Hippocampal formation (tissue), 2 donors: Measurements from ENCODE around the gene MED13L.

Experiments
- DNase-seq, 2 donors: peaks; one replicate each; lab custom pipeline; 2025; lab: John Stamatoyannopoulos, UW

MED13L gene

DNA sequence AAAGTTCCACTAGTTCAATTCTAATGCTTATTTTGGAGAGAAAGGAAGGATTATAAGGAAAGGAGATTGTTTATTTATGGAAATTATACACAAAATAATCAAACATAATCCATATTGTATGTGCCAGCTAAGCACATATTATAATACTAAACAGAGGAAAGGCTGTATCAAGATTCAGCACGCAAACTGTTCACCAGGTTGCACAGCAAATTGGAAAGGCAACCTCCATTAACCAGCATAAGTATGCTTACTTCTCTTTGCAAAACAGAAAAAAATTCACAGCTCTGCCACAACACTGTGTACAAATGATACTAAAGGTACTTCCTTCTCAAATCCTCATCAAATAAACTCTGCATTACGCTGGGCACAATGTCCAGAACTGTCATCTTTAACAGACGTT lies 146.3 kb downstream of the MED13L start:
- DNase-seq = no peak

- no peak for DNase-seq
Measured at GRCh38 chr12:116130431-116130830, 147.1 kb downstream of the MED13L start.

DNA sequence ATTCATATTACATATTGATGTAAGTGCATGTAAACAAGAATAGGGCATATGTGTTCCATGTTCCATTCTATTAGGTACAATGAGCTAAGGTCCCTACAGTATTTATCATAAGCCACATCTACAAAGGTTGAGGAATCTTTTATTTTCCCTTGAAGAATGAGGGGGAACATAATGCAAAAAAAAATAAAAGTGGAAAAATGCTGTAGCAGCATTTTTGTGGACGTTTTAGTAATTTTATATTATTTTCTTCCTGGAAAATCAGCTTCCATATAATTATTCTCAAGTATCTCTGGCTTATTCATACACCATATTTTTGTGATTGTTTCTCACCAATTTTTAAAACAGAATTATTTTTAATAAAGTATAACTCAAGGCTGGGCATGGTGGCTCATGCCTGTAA lies 148.7 kb downstream of the MED13L start:
- DNase-seq = no peak

- no peak for DNase-seq
Measured at GRCh38 chr12:116127859-116128258, 149.6 kb downstream of the MED13L start.

GRCh38 chr12:116126610-116127009 lies 150.9 kb downstream of the MED13L start:
- DNase-seq = no peak

DNA sequence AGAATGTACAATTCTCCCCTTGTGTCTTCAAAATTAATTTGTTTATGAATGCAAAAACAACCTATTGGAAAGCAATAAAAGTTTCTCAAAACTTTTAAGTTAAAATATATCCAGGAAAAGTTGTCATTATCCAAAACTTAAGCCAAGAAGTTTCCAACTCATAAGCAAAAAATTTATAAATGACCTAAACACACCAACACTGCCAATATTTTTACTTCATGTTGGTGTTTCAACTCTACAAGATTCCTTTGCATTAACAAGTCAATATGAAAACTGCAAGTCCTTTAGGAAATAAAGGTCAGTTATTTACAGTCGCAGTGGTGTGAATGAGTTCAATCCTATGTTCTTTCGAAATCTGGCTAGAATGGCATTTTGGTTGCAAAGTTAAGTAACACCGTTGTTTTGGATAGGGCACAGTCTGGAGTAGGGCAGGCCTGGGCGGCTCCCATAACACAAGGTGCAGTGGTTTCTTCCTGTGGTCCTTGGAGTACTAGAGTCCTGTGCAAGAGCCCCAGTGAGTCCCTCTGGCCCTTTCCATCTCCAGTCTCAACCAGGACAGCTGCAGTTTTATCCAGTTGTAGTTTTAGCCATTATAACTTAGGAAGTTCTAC lies 151.4 kb downstream of the MED13L start:
- no peak for DNase-seq

DNA sequence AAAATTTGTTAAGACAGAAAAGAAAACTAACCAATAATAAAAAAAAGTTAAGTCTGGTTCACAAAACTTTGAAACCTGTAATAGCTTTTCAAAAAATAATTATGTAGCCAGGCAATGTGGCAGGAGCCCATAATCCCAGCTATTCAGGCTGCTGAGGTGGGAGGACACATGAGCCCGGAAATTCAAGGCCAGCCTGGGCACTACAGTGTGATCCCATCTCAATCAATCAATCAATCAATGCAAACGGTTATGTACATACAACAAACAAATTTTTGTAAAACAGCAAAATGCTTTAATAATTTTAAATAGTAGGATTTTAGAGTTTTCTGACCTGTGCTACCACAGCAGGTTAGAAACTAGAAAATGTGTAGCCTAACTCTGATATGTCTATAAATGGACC lies 152.4 kb downstream of the MED13L start:
- no peak for DNase-seq

- peak; percentile 20 to 49 for DNase-seq
Measured at GRCh38 chr12:116123451-116124258, 153.8 kb downstream of the MED13L start.

DNA sequence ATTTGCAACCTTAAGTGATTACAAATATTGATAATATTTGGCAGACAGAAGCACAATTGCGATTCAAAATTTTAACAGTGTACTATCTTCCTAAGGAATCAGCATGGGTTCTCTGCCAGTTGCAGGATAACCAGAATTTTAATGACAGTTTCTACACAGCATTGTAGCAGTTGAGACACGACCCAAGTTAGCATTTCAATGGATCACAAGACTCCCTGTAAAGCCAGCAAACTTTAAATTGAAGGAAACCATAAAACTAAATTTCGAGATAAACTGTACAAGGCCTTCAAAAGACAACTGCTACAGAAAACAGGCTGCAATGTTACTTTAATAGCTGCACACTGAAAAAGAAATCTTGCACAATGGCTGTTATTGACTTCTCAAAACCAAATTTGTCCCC lies 154.9 kb downstream of the MED13L start:
- no peak for DNase-seq

DNA sequence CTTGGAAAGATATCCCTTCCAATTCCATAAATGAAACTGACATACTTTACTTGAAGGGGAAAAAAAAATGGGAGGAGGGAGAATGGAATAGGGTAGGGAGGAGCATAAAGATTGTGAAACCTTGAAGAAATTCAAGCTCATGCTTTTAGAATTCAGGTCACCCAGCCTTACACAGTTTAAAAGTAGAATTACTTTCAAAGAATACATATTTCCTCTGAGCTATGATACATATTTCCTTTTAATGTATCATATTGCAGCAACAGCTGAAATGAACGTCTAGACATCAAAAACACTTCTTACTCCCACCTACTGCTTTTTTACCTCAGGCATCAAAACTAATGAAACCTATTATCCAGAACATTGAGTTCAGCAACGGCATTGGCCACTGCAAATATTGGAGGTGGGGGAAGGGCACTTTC lies 156.0 kb downstream of the MED13L start:
- DNase-seq = no peak

GRCh38 chr12:116116650-116117424 lies 160.7 kb downstream of the MED13L start:
- DNase-seq = no peak

GRCh38 chr12:116113398-116114130 lies 163.9 kb downstream of the MED13L start:
- DNase-seq = no peak

DNA sequence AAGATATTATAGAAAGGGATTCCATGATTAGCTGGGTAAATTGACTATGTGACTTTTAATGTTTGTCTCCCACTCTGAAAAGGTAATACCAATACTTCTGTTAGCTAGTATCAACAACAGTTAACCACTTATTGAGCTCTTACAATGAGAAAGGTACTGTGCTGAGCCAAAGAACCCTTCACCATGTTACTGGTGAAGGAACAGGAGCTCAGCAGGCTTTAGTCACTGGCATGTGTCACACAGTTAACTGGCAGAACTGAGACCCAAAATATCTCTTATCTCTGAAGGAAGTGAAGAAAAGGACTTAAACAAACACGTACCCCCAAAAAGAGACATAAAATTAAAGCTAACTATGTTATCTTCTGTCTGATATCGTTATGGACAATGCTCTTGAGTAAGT lies 170.6 kb downstream of the MED13L start:
- no peak for DNase-seq

- DNase-seq = no peak
Measured at GRCh38 chr12:116104167-116104767, 173.2 kb downstream of the MED13L start.

DNA sequence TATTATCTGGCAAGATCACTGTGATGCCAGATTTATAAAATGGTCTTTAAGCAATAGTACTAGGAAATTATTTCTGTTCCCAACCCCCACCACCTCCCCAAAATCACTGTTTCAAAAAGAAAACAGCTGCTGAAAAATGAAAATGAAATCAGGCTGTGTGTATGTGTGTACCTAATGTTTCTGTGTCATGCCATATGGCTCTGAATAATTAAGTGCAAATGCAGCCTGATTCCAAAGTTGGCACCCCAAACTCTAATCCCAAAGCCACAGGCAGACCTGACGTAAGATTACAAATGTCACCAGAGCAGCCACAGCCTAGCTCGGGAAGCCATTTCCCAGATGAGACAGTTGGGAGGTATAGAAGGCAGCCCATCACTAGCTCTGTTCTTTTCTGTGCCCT lies 175.5 kb downstream of the MED13L start:
- no peak for DNase-seq

- no peak for DNase-seq
Measured at GRCh38 chr12:116099652-116100432, 177.7 kb downstream of the MED13L start.

GRCh38 chr12:116096874-116097273 lies 180.6 kb downstream of the MED13L start:
- no peak for DNase-seq

DNA sequence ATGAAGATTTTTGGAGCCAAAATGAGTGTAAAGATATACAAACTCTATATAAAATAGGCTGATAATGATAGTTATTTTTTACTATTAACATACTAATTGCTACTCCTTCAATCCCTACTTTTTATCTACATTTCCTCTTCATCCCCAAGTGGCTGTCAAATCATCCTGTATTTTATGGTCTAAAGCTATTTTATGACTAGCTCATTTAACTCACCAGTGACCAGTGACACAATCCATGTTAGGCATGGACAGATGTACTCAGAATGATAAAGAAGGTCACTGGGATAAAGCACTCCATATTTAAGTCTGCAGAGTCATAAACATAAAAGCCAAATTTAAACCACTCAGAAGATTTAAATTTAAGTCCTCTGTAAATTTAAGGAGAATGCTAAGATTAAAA lies 183.0 kb downstream of the MED13L start:
- DNase-seq = no peak

GRCh38 chr12:116093915-116094314 lies 183.6 kb downstream of the MED13L start:
- DNase-seq = no peak

- DNase-seq = no peak
Measured at GRCh38 chr12:116092776-116093175, 184.7 kb downstream of the MED13L start.

GRCh38 chr12:116092162-116092561 lies 185.3 kb downstream of the MED13L start:
- DNase-seq = no peak
